SU-DHL-6 (cell line): Measurements from ENCODE around the gene MARK3.

Experiments used
- H2AFZ ChIP-seq: fragments of 200-600 bp; sonication (generic); 2 replicates; pipeline ENCODE4 v1.6.1; 2014; ENCODE audit warnings: low read depth, mild to moderate bottlenecking, moderate library complexity, mixed read lengths, antibody characterized with exemption, low read length; ENCODE audit not compliant: severe bottlenecking
- H3F3A ChIP-seq: fragments of 200-600 bp; shearing (Covaris generic); 2 replicates; pipeline ENCODE4 v1.6.0; 2016; ENCODE audit warnings: antibody characterized with exemption, mild to moderate bottlenecking; ENCODE audit not compliant: insufficient read depth
- H3K27ac ChIP-seq: fragments of 200-600 bp; sonication (generic); 2 replicates; pipeline ENCODE4 v1.5.1; 2016; ENCODE audit warnings: low read depth, mild to moderate bottlenecking, low read length, moderate library complexity, mixed read lengths
- H3K27me3 ChIP-seq: fragments of 200-600 bp; sonication (generic), shearing (Covaris generic); 2 replicates; pipeline ENCODE4 v1.6.0; 2014; ENCODE audit warnings: mild to moderate bottlenecking, low read length
- H3K36me3 ChIP-seq: fragments of 200-600 bp; sonication (generic); 2 replicates; pipeline ENCODE4 v1.6.1; 2014; ENCODE audit warnings: mild to moderate bottlenecking, low read length, mixed read lengths
- H3K4me2 ChIP-seq: fragments of 300-600, 200-600 bp; shearing (Covaris generic), sonication (generic); 2 replicates; pipeline ENCODE4 v1.6.0; 2014; ENCODE audit warnings: low read length, low read depth, mild to moderate bottlenecking; ENCODE audit not compliant: poor library complexity, severe bottlenecking
- H3K4me3 ChIP-seq: fragments of 200-600 bp; sonication (generic); 2 replicates; pipeline ENCODE4 v1.5.1; 2014; ENCODE audit warnings: antibody characterized with exemption, low read length, mild to moderate bottlenecking, mixed read lengths; ENCODE audit not compliant: insufficient read depth, poor library complexity, severe bottlenecking
- H3K79me2 ChIP-seq: fragments of 200-600 bp; sonication (generic); 2 replicates; pipeline ENCODE4 v1.6.1; 2014; ENCODE audit warnings: mild to moderate bottlenecking, low read length, moderate library complexity; ENCODE audit not compliant: insufficient read depth
- H3K9ac ChIP-seq: fragments of 200-600 bp; sonication (generic); 2 replicates; pipeline ENCODE4 v1.7.0; 2014; ENCODE audit warnings: mild to moderate bottlenecking, low read length
- H3K9me2 ChIP-seq: fragments of 200-600 bp; sonication (generic); replicated peaks from 2 replicates; pipeline ENCODE4 v1.6.1; 2014; ENCODE audit warnings: low read length; ENCODE audit not compliant: insufficient read depth
- H3K9me3 ChIP-seq: fragments of 200-600 bp; sonication (generic); 2 replicates; pipeline ENCODE4 v1.6.1; 2014; ENCODE audit warnings: low read length, mixed read lengths; ENCODE audit not compliant: insufficient read depth
- H4K20me1 ChIP-seq: fragments of 200-600 bp; sonication (generic); 2 replicates; pipeline ENCODE4 v1.6.1; 2014; ENCODE audit warnings: low read depth, mild to moderate bottlenecking, antibody characterized with exemption, low read length, moderate library complexity, mixed read lengths
- CTCF ChIP-seq: fragments of 200-600 bp; sonication (generic); IDR thresholded peaks from one replicate; pipeline ENCODE4 v1.5.1; 2017; ENCODE audit warnings: antibody characterized with exemption, mild to moderate bottlenecking, low read length, moderate library complexity; ENCODE audit not compliant: insufficient read depth, poor library complexity, severe bottlenecking
- EZH2phosphoT487 ChIP-seq: fragments of 200-600 bp; sonication (generic), shearing (Covaris generic); conservative IDR thresholded peaks from 2 replicates; pipeline ENCODE4 v1.6.1; 2018; ENCODE audit warnings: mild to moderate bottlenecking, antibody characterized with exemption, low read length, moderate library complexity, mixed read lengths

The MARK3 gene

GRCh38 chr14:103530390-103530789, 145.2 kb downstream of the MARK3 start:
- Histone ChIP-seq H3F3A (no peaks in the 10 kb centered on the region), H3K9me2 (no peaks in the 10 kb centered on the region), H3K4me3 (peak overlapping the region; percentile 89), H3K27ac (no peak overlapping the region), H3K4me2 (peak overlapping the region; percentile 73), H4K20me1 (no peaks in the 10 kb centered on the region), H3K9me3 (no peaks in the 10 kb centered on the region), H3K79me2 (peaks cover 22% of the 10 kb centered on the region), H3K9ac (no peak overlapping the region), H3K36me3 (no peaks in the 10 kb centered on the region), H3K27me3 (no peaks in the 10 kb centered on the region), H2AFZ (no peak overlapping the region)
- no peak for TF ChIP-seq CTCF
- no peak for TF ChIP-seq EZH2phosphoT487

- Histone ChIP-seq H3K27me3 (no peaks in the 10 kb centered on the region), H3K27ac (no peak overlapping the region), H3F3A (no peaks in the 10 kb centered on the region), H2AFZ (no peak overlapping the region), H3K4me2 (no peak overlapping the region), H3K4me3 (no peak overlapping the region), H4K20me1 (no peaks in the 10 kb centered on the region), H3K9me3 (no peaks in the 10 kb centered on the region), H3K9me2 (no peaks in the 10 kb centered on the region), H3K9ac (no peak overlapping the region), H3K36me3 (no peaks in the 10 kb centered on the region), H3K79me2 (peaks cover 22% of the 10 kb centered on the region)
- TF ChIP-seq CTCF (no peak), EZH2phosphoT487 (no peak)
Observed at GRCh38 chr14:103530831-103531230, 145.6 kb downstream of the MARK3 start.

GRCh38 chr14:103531421-103532215, 146.4 kb downstream of the MARK3 start:
- no peaks in the 10 kb centered on the region for H3K27me3 ChIP-seq
- TF ChIP-seq CTCF (no peak), EZH2phosphoT487 (no peak)
- no peaks in the 10 kb centered on the region for H3K36me3 ChIP-seq
- no peak overlapping the region for H3K4me3 ChIP-seq
- H3K9me3 ChIP-seq = no peaks in the 10 kb centered on the region
- H3K4me2 ChIP-seq = no peak overlapping the region
- H3K79me2 ChIP-seq = peaks cover 22% of the 10 kb centered on the region
- H4K20me1 ChIP-seq = no peaks in the 10 kb centered on the region
- H2AFZ ChIP-seq = no peak overlapping the region
- no peak overlapping the region for H3K9ac ChIP-seq
- H3K27ac ChIP-seq = no peak overlapping the region
- H3K9me2 ChIP-seq = no peaks in the 10 kb centered on the region
- H3F3A ChIP-seq = no peaks in the 10 kb centered on the region
